Astrocyte (in vitro differentiated cells and primary cell): ENCODE results near the gene DTNA.

Source experiments
- CTCF ChIP-seq: IDR thresholded peaks from 2 replicates; pipeline ENCODE4 v1.5.1; 2011; ENCODE audit warnings: low read depth, mild to moderate bottlenecking, inconsistent platforms, low read length, moderate library complexity; ENCODE audit not compliant: insufficient read depth
- EZH2 ChIP-seq: IDR thresholded peaks from 2 replicates; pipeline ENCODE4 v1.6.1; 2012; ENCODE audit warnings: mild to moderate bottlenecking, low read length, inconsistent platforms; ENCODE audit not compliant: insufficient read depth

- no peak for TF ChIP-seq CTCF
- TF ChIP-seq EZH2 = no peak
These were observed 110.4 kb downstream of the DTNA start for GRCh38 chr18:34820360-34821065.
